Activated T-helper 17 cell treated with anti-CD3 and anti-CD28 coated beads, Interleukin-2, amount 50 U/mL, for 72 hours (primary cell): ENCODE measurements around the gene KRT16. TPM values are rescaled to one million over a fixed set of nuclear protein-coding genes. Genes with fewer than 3 reads are reported as not detected.
"Not testable (repeated sequence)": the region's sequence is repeated elsewhere in the genome, so short reads cannot be mapped to it uniquely, and the experiment has no call there.

Experiments used
- ATAC-seq: fragments of 150-1000 bp; cut with Tn5 transposase; replicated peaks from 2 replicates; pipeline ENCODE4 v1.10.0; 2021; ENCODE audit warnings: mild to moderate bottlenecking, moderate library complexity
- H3K27ac Mint-ChIP-seq: one replicate; pipeline ENCODE4 v1.8.0; 2022; ENCODE audit warnings: mixed read lengths
- H3K27me3 Mint-ChIP-seq: one replicate; pipeline ENCODE4 v1.8.0; 2022; ENCODE audit warnings: mixed read lengths
- H3K36me3 Mint-ChIP-seq: one replicate; pipeline ENCODE4 v1.8.0; 2022; ENCODE audit warnings: low read depth, mild to moderate bottlenecking, mixed read lengths
- H3K4me1 Mint-ChIP-seq: one replicate; pipeline ENCODE4 v1.8.0; 2022; ENCODE audit warnings: mixed read lengths
- H3K4me3 Mint-ChIP-seq: one replicate; pipeline ENCODE4 v1.8.0; 2022; ENCODE audit warnings: mild to moderate bottlenecking, mixed read lengths
- H3K9me3 Mint-ChIP-seq: one replicate; pipeline ENCODE4 v1.8.0; 2022; ENCODE audit warnings: mixed read lengths
- total RNA-seq, 2 donors: library from RNA; stranded (reverse); gene quantifications; one replicate each; pipeline ENCODE4 v1.2.3, GENCODE V29; 2022

The KRT16 gene
- total RNA-seq, 2 donors from 2014 or later = not detected

DNA sequence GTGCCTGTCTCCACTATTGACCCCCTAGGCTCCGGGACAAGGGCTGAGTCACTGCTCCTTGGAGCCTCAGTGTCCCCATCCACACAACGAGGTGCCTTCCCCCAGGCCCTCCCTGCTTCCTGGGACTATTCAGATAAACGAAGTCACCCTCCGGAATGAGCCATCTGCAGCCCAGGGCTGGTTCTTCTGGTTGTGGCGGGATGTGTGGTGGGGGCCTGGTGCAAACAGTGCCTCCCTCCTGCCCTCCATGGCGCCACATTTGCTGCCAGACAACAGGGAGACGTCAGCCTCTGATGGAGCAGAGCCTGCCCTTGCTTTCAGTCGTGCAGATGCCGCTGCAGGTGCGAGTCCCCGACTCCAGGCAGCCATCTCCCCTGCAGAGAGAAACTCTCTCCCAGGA lies 5.1 kb upstream of the KRT16 start:
- no peaks in the 10 kb centered on the region for H3K4me1 Mint-ChIP-seq
- ATAC-seq = no peak

DNA sequence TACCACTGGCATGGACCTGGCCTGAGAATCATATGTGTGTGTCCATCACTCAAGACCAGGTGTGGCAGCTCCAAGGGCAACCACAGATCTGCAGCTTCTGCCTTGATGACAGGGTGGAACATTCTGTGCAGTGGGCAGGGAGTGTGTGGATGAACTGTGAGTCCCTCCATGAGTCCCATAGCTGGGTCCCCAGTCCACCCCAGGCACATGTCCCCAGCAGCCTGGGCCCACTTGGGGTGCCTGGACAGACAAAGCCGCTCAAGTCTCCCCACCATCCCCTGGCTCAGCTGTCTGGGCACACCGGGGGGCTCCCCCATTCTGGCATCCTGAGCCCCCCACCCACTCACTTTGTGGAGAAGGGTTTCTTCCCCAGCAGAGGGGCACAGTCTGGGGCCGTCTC lies 4.6 kb upstream of the KRT16 start:
- Mint-ChIP-seq H3K4me3 (no peak overlapping the region), H3K27me3 (no peaks in the 10 kb centered on the region), H3K36me3 (no peaks in the 10 kb centered on the region), H3K27ac (no peak overlapping the region), H3K9me3 (no peaks in the 10 kb centered on the region), H3K4me1 (no peaks in the 10 kb centered on the region)
- no peak for ATAC-seq

More for the DNA sequence above, 5.1 kb upstream of the KRT16 start:
- H3K4me3 Mint-ChIP-seq = no peak overlapping the region
- H3K27ac Mint-ChIP-seq = no peak overlapping the region
- H3K36me3 Mint-ChIP-seq = no peaks in the 10 kb centered on the region
- no peaks in the 10 kb centered on the region for H3K9me3 Mint-ChIP-seq
- no peaks in the 10 kb centered on the region for H3K27me3 Mint-ChIP-seq

- H3K9me3 Mint-ChIP-seq, H3K36me3 Mint-ChIP-seq, H3K4me1 Mint-ChIP-seq, H3K27me3 Mint-ChIP-seq, ATAC-seq, H3K27ac Mint-ChIP-seq, H3K4me3 Mint-ChIP-seq: not testable (repeated sequence)
These were observed 3.9 kb upstream of the KRT16 start for GRCh38 chr17:41616486-41616885.

DNA sequence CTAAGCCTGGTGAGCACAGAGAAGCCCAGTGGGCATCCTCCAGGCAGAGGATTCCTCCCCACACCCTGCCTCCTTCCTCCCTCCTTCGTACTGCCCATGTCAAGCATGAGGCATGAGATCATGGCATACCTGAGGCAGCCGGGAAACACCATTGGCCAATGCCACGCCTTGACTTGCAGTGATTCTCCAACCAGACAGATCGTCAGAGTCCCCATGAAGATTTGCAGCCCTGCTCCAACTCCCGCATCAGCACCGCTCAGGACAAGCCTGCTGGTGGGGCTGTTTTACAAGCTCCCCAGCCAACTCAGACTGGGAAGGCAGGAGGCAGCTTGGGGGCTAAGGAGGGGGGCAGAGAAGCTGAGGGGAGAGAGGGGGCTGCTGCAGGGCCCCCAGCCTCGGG lies 2.9 kb upstream of the KRT16 start:
- Mint-ChIP-seq H3K9me3 (no peaks in the 10 kb centered on the region), H3K27me3 (peaks cover 4% of the 10 kb centered on the region), H3K4me1 (no peaks in the 10 kb centered on the region), H3K27ac (no peak overlapping the region), H3K4me3 (no peak overlapping the region), H3K36me3 (no peaks in the 10 kb centered on the region)
- no peak for ATAC-seq

DNA sequence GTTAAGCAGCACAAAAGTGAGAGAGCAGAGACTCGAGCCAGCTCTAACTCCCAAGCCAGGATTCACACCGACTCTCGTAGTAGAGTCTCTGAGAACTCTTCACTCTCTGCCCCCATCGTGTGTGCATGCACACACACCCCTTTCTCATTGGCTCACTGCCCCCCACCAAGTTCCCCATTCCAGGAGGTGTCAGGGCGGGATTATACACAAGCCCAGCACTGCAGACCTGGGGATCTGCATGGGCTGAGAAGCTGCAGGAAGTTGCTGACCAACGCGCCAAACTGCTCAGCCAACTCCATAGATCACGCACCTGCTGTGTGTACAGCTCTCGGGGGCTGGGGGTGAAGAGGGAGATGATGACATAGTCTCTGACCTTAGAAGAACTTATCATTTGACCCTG lies 2.2 kb upstream of the KRT16 start:
- ATAC-seq, H3K27me3 Mint-ChIP-seq, H3K27ac Mint-ChIP-seq, H3K9me3 Mint-ChIP-seq, H3K4me3 Mint-ChIP-seq, H3K36me3 Mint-ChIP-seq, H3K4me1 Mint-ChIP-seq: not testable (repeated sequence)

DNA sequence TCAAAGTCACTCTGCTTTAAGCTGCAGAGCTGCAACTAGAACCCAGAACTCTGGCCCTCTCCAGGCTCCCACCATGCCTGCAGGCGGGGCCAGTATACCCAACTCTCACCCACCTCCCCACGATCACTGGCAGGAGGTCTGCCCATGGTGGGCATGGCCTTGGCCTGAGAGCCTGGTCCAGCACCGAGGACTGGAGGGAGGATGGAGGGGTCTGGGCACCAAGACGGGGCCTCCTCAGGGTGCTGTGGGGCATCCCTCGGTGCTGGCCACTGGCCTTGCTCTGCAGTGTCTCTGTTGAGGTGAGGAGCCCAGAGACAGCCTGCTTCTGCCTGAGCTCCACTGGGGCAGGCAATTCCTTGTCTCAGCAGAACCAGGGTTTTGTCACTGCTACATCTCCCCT lies 1.5 kb upstream of the KRT16 start:
- no peak for ATAC-seq
- no peaks in the 10 kb centered on the region for H3K36me3 Mint-ChIP-seq
- no peak overlapping the region for H3K27ac Mint-ChIP-seq
- no peak overlapping the region for H3K4me3 Mint-ChIP-seq
- no peaks in the 10 kb centered on the region for H3K4me1 Mint-ChIP-seq
- H3K27me3 Mint-ChIP-seq = peaks cover 7% of the 10 kb centered on the region
- no peaks in the 10 kb centered on the region for H3K9me3 Mint-ChIP-seq

GRCh38 chr17:41613277-41614082 lies 913 bp upstream of the KRT16 start:
- Mint-ChIP-seq H3K36me3 (no peaks in the 10 kb centered on the region), H3K27ac (no peak overlapping the region), H3K4me1 (no peaks in the 10 kb centered on the region), H3K4me3 (no peak overlapping the region), H3K9me3 (no peaks in the 10 kb centered on the region), H3K27me3 (peaks cover 12% of the 10 kb centered on the region)
- ATAC-seq = no peak

- peaks cover 11% of the 10 kb centered on the region for H3K9me3 Mint-ChIP-seq
- no peak overlapping the region for H3K4me3 Mint-ChIP-seq
- no peaks in the 10 kb centered on the region for H3K36me3 Mint-ChIP-seq
- H3K27me3 Mint-ChIP-seq = peaks cover 21% of the 10 kb centered on the region
- no peaks in the 10 kb centered on the region for H3K4me1 Mint-ChIP-seq
- no peak for ATAC-seq
- no peak overlapping the region for H3K27ac Mint-ChIP-seq
These were observed 1.5 kb downstream of the KRT16 start for GRCh38 chr17:41610965-41611640.

DNA sequence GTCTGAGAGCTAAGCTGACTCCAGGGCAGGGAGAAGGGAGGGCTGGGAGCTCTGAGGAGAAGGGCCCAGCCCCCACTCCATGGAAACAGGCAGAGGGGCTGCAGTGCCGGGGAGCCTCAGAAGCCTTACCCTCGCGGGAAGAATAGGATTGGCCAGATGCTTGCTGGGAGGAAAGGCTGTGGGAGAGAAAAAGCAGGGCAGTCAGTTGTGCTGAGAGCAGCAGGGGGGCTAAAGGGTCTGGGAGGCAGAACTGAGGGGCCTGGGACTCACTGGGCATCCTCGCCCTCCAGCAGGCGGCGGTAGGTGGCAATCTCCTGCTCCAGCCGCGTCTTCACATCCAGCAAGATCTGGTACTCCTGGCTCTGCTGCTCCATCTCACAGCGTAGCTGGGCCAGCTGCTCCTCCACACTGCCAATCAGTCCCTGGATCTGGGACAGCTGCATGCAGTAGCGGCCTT lies 2.5 kb downstream of the KRT16 start:
- H3K27me3 Mint-ChIP-seq = peaks cover 25% of the 10 kb centered on the region
- H3K4me3 Mint-ChIP-seq, ATAC-seq: not testable (repeated sequence)

GRCh38 chr17:41606930-41607329 lies 5.6 kb downstream of the KRT16 start:
- Mint-ChIP-seq H3K9me3 (peaks cover 15% of the 10 kb centered on the region), H3K27me3 (peaks cover 37% of the 10 kb centered on the region)
- H3K27ac Mint-ChIP-seq, ATAC-seq, H3K4me3 Mint-ChIP-seq, H3K36me3 Mint-ChIP-seq, H3K4me1 Mint-ChIP-seq: not testable (repeated sequence)

More for the DNA sequence above, 2.5 kb downstream of the KRT16 start:
- peaks cover 15% of the 10 kb centered on the region for H3K9me3 Mint-ChIP-seq
- not testable (repeated sequence) for H3K36me3 Mint-ChIP-seq, H3K27ac Mint-ChIP-seq, H3K4me1 Mint-ChIP-seq

DNA sequence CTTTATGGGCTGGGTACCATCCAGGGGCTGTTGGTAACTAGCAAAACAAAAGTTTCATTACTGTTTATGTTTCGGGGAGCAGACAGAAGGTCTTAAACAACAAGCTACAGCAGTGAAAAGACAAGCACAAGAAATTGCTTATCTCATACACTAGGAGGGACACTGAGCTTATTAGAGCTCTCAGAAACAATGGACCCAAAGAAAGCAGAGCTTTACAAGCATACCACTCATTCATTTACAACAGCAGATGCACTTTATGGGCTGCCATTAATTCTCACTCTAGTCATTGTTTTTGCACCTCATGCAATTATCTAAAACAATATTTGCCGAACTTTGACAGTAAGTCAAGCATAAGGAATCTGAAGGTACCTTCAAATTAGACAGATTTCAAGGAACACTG lies 10.0 kb downstream of the KRT16 start:
- Mint-ChIP-seq H3K4me3 (no peak overlapping the region), H3K36me3 (no peaks in the 10 kb centered on the region), H3K27me3 (peaks cover 29% of the 10 kb centered on the region), H3K27ac (no peak overlapping the region), H3K9me3 (peaks cover 15% of the 10 kb centered on the region), H3K4me1 (no peaks in the 10 kb centered on the region)
- no peak for ATAC-seq

GRCh38 chr17:41600318-41600717 lies 12.2 kb downstream of the KRT16 start:
- H3K4me3 Mint-ChIP-seq = no peak overlapping the region
- H3K9me3 Mint-ChIP-seq = no peaks in the 10 kb centered on the region
- H3K27ac Mint-ChIP-seq = no peak overlapping the region
- H3K4me1 Mint-ChIP-seq = no peaks in the 10 kb centered on the region
- ATAC-seq = no peak
- H3K27me3 Mint-ChIP-seq = peaks cover 15% of the 10 kb centered on the region
- no peaks in the 10 kb centered on the region for H3K36me3 Mint-ChIP-seq

- Mint-ChIP-seq H3K27me3 (peaks cover 15% of the 10 kb centered on the region), H3K4me3 (no peak overlapping the region), H3K36me3 (no peaks in the 10 kb centered on the region), H3K9me3 (no peaks in the 10 kb centered on the region), H3K4me1 (no peaks in the 10 kb centered on the region), H3K27ac (no peak overlapping the region)
- ATAC-seq = no peak
These were observed 12.9 kb downstream of the KRT16 start for GRCh38 chr17:41599680-41600079.

DNA sequence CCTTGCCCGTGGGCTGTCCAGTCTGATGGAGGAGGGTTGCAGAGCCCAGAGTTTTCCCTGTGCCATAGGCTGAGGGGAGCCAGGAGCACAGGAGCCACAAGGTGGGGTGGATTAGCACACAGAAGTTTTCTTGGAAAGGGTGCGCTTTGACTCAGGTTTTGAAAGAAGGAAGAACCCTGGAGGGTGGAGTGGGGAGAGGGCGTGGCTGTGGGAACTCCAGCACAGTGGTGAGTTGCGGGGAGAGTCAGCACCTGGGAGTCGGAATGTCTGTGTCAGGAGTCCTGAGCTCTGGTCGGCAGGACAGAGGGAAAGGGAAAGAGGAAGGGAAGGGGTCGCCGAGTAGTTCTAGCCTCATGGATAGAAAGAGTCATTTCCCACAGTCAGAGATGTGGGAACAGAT lies 17.0 kb downstream of the KRT16 start:
- no peaks in the 10 kb centered on the region for H3K9me3 Mint-ChIP-seq
- no peak overlapping the region for H3K27ac Mint-ChIP-seq
- no peak overlapping the region for H3K4me3 Mint-ChIP-seq
- H3K36me3 Mint-ChIP-seq = no peaks in the 10 kb centered on the region
- peaks cover 8% of the 10 kb centered on the region for H3K27me3 Mint-ChIP-seq
- no peak for ATAC-seq
- no peaks in the 10 kb centered on the region for H3K4me1 Mint-ChIP-seq

GRCh38 chr17:41594363-41594915 lies 18.1 kb downstream of the KRT16 start:
- Mint-ChIP-seq H3K4me3 (no peak overlapping the region), H3K27ac (no peak overlapping the region), H3K4me1 (no peaks in the 10 kb centered on the region), H3K27me3 (peaks cover 9% of the 10 kb centered on the region), H3K9me3 (no peaks in the 10 kb centered on the region), H3K36me3 (no peaks in the 10 kb centered on the region)
- ATAC-seq = no peak
